ENCODE data around the gene PMS1.
"Not testable (repeated sequence)": the region's sequence is repeated elsewhere in the genome, so short reads cannot be mapped to it uniquely, and the experiment has no call there.

Gene PMS1

GRCh38 chr2:189880429-189880828 lies 96.2 kb downstream of the PMS1 start:
- Histone ChIP-seq H3K9ac (ENCODE audit: low read length) (no peak overlapping the region), H3K4me2 (ENCODE audit: low read length) (no peak overlapping the region), H3K9me3 (ENCODE audit: low read length) (no peaks in the 10 kb centered on the region), H3K36me3 (ENCODE audit: insufficient read depth, low read length) (peaks cover 6% of the 10 kb centered on the region; the same call in 1 of the 2 replicates), H2AFZ (ENCODE audit: low read length) (no peak overlapping the region), H3F3A (ENCODE audit: insufficient read depth, low read length) (no peaks in the 10 kb centered on the region), H3K4me3 (ENCODE audit: low read depth, low read length, poor library complexity, severe bottlenecking) (no peak overlapping the region), H4K20me1 (ENCODE audit: insufficient read depth, low read length) (no peaks in the 10 kb centered on the region), H3K4me1 (ENCODE audit: insufficient read depth, low read length, severe bottlenecking) (no peaks in the 10 kb centered on the region), H3K27me3 (ENCODE audit: insufficient read depth, low read length) (no peaks in the 10 kb centered on the region), H3K9me2 (ENCODE audit: low read depth, low read length) (no peaks in the 10 kb centered on the region), H3K27ac (ENCODE audit: low read depth, low read length, poor library complexity, severe bottlenecking) (no peak overlapping the region), H3K79me2 (ENCODE audit: insufficient read depth, low read length) (no peaks in the 10 kb centered on the region)
- TF ChIP-seq EZH2 (IDR thresholded peaks at IDR 0.05; ENCODE audit: borderline replicate concordance, low read length) (no peak), CTCF (IDR thresholded peaks at IDR 0.05; ENCODE audit: low read length) (no peak)

GRCh38 chr2:189880832-189881492 lies 96.7 kb downstream of the PMS1 start:
- no peaks in the 10 kb centered on the region for H3K79me2 ChIP-seq (ENCODE audit: insufficient read depth, low read length)
- H2AFZ ChIP-seq (ENCODE audit: low read length): no peak overlapping the region
- no peak overlapping the region for H3K4me2 ChIP-seq (ENCODE audit: low read length)
- H3K9me3 ChIP-seq (ENCODE audit: low read length): no peaks in the 10 kb centered on the region
- H4K20me1 ChIP-seq (ENCODE audit: insufficient read depth, low read length): no peaks in the 10 kb centered on the region
- H3F3A ChIP-seq (ENCODE audit: insufficient read depth, low read length): no peaks in the 10 kb centered on the region
- no peaks in the 10 kb centered on the region for H3K9me2 ChIP-seq (ENCODE audit: low read depth, low read length)
- no peak for TF ChIP-seq CTCF (IDR thresholded peaks at IDR 0.05; ENCODE audit: low read length)
- TF ChIP-seq EZH2 (IDR thresholded peaks at IDR 0.05; ENCODE audit: borderline replicate concordance, low read length): no peak
- no peak overlapping the region for H3K9ac ChIP-seq (ENCODE audit: low read length)
- no peak overlapping the region for H3K27ac ChIP-seq (ENCODE audit: low read depth, low read length, poor library complexity, severe bottlenecking)
- no peaks in the 10 kb centered on the region for H3K4me1 ChIP-seq (ENCODE audit: insufficient read depth, low read length, severe bottlenecking)
- no peaks in the 10 kb centered on the region for H3K27me3 ChIP-seq (ENCODE audit: insufficient read depth, low read length)
- H3K36me3 ChIP-seq (ENCODE audit: insufficient read depth, low read length): peaks cover 6% of the 10 kb centered on the region; the same call in 1 of the 2 replicates
- no peak overlapping the region for H3K4me3 ChIP-seq (ENCODE audit: low read depth, low read length, poor library complexity, severe bottlenecking)

- Histone ChIP-seq H3K36me3 (ENCODE audit: insufficient read depth, low read length) (no peaks in the 10 kb centered on the region), H3K27ac (ENCODE audit: low read depth, low read length, poor library complexity, severe bottlenecking) (no peak overlapping the region), H3K9ac (ENCODE audit: low read length) (no peak overlapping the region), H3F3A (ENCODE audit: insufficient read depth, low read length) (no peaks in the 10 kb centered on the region), H3K27me3 (ENCODE audit: insufficient read depth, low read length) (no peaks in the 10 kb centered on the region), H3K9me3 (ENCODE audit: low read length) (no peaks in the 10 kb centered on the region), H2AFZ (ENCODE audit: low read length) (no peak overlapping the region), H3K4me3 (ENCODE audit: low read depth, low read length, poor library complexity, severe bottlenecking) (no peak overlapping the region), H3K4me1 (ENCODE audit: insufficient read depth, low read length, severe bottlenecking) (no peaks in the 10 kb centered on the region), H3K4me2 (ENCODE audit: low read length) (no peak overlapping the region), H3K79me2 (ENCODE audit: insufficient read depth, low read length) (no peaks in the 10 kb centered on the region), H4K20me1 (ENCODE audit: insufficient read depth, low read length) (no peaks in the 10 kb centered on the region), H3K9me2 (ENCODE audit: low read depth, low read length) (no peaks in the 10 kb centered on the region)
- no peak for TF ChIP-seq EZH2 (IDR thresholded peaks at IDR 0.05; ENCODE audit: borderline replicate concordance, low read length)
Measured at GRCh38 chr2:189885368-189885767, 101.1 kb downstream of the PMS1 start.

- not testable (repeated sequence) for H3K9me3 ChIP-seq (ENCODE audit: low read length); H3K36me3 ChIP-seq (ENCODE audit: insufficient read depth, low read length); H3K79me2 ChIP-seq (ENCODE audit: insufficient read depth, low read length); H2AFZ ChIP-seq (ENCODE audit: low read length); H3F3A ChIP-seq (ENCODE audit: insufficient read depth, low read length); H3K4me1 ChIP-seq (ENCODE audit: insufficient read depth, low read length, severe bottlenecking); H3K27ac ChIP-seq (ENCODE audit: low read depth, low read length, poor library complexity, severe bottlenecking); H3K27me3 ChIP-seq (ENCODE audit: insufficient read depth, low read length); H3K9me2 ChIP-seq (ENCODE audit: low read depth, low read length); H3K9ac ChIP-seq (ENCODE audit: low read length); H3K4me3 ChIP-seq (ENCODE audit: low read depth, low read length, poor library complexity, severe bottlenecking); H4K20me1 ChIP-seq (ENCODE audit: insufficient read depth, low read length); H3K4me2 ChIP-seq (ENCODE audit: low read length)
Measured at GRCh38 chr2:189892546-189893294, 108.5 kb downstream of the PMS1 start.

Data from OCI-LY1 (cell line).